ENCODE data around the gene SHISA4. TPM values are rescaled to one million over a fixed set of nuclear protein-coding genes. Genes with fewer than 3 reads are reported as not detected.

The SHISA4 gene
- total and polyA plus RNA-seq, 2 donors (not counting 1 experiment from before 2014, with no cell fraction given) = 0.12 TPM; not detected in 1

GRCh38 chr1:201880928-201881571 is 7.6 kb upstream of the SHISA4 start:
- H2AFZ ChIP-seq (ENCODE audit: insufficient read depth, low read depth, low read length, poor library complexity, severe bottlenecking) = no peak overlapping the region
- H3K4me3 ChIP-seq (ENCODE audit: control extremely low read depth in 1 of 5, extremely low read depth in 1 of 5, insufficient read depth in 1 of 5, low read depth in 2 of 5, low read length in 4 of 5) = no peak overlapping the region
- no peak overlapping the region for H3K9ac ChIP-seq (ENCODE audit: low read length)
- no peak overlapping the region for H3K27ac Mint-ChIP-seq
- ChIA-PET POLR2A (no interaction called here), CTCF (interaction anchor here (0.6 to 2.6 kb wide), 4 partner anchors 14 to 125 kb away, joined by 3 to 11 read pairs (median 4); no protein-coding TSS in a partner anchor)
- H3K27ac ChIP-seq (ENCODE audit: low read length in 2 of 2) = no peak overlapping the region
- no peaks in the 10 kb centered on the region for H3K9me3 Mint-ChIP-seq (ENCODE audit: insufficient read depth)
- peaks cover 33% of the 10 kb centered on the region for H3K4me1 Mint-ChIP-seq
- H4K20me1 ChIP-seq (ENCODE audit: control insufficient read depth, insufficient read depth, low read length, poor library complexity, severe bottlenecking) = no peaks in the 10 kb centered on the region
- peaks cover 0 to 3% (median 0%) of the 10 kb centered on the region in 4 experiments for H3K27me3 ChIP-seq (replicated peaks in 1 of 4; ENCODE audit: control extremely low read depth in 1 of 4, control insufficient read depth in 3 of 4, insufficient read depth in 4 of 4, low read length in 3 of 4)
- H3K36me3 ChIP-seq (replicated peaks in 1 of 2; ENCODE audit: control extremely low read depth in 1 of 2, control insufficient read depth in 1 of 2, extremely low read depth in 1 of 2, insufficient read depth in 2 of 2, low read length in 1 of 2) = peaks cover 0 to 3% of the 10 kb centered on the region in 2 experiments
- no peaks in the 10 kb centered on the region for H3K27me3 Mint-ChIP-seq
- DNase-seq (no peak), ATAC-seq (ENCODE audit: low read depth) (no peak)
- intact Hi-C loops (cut with micrococcal nuclease) = no loop called here
- H3K9me3 ChIP-seq (ENCODE audit: control extremely low read depth in 1 of 3, control insufficient read depth in 2 of 3, insufficient read depth in 1 of 3, low read length in 2 of 3) = no peaks in the 10 kb centered on the region
- H3K79me2 ChIP-seq (ENCODE audit: control insufficient read depth, insufficient read depth, low read length) = no peaks in the 10 kb centered on the region
- no peak overlapping the region for H3K4me3 Mint-ChIP-seq
- H3K4me2 ChIP-seq (replicated peaks; ENCODE audit: low read depth, low read length, poor library complexity, severe bottlenecking) = no peak overlapping the region
- TF ChIP-seq CTCF (IDR thresholded peaks at IDR 0.05) (no peak), EZH2 (IDR thresholded peaks at IDR 0.05; ENCODE audit: borderline replicate concordance, insufficient read depth, low read depth, low read length, poor library complexity, severe bottlenecking) (no peak)
- H3K4me1 ChIP-seq (ENCODE audit: control insufficient read depth in 2 of 2, insufficient read depth in 2 of 2, low read length in 2 of 2) = peaks cover 14 to 24% of the 10 kb centered on the region in 2 donors
- 100% methylated on average over 1 of the region's 6 CpGs for WGBS (ENCODE audit: insufficient coverage)

- TF ChIP-seq CTCF (IDR thresholded peaks at IDR 0.05) (no peak), EZH2 (IDR thresholded peaks at IDR 0.05; ENCODE audit: borderline replicate concordance, insufficient read depth, low read depth, low read length, poor library complexity, severe bottlenecking) (no peak)
- ChIA-PET CTCF (interaction anchor here (0.7 to 2.6 kb wide), 2 partner anchors 92 to 165 kb away, joined by 3 to 11 read pairs; no protein-coding TSS in a partner anchor), POLR2A (no interaction called here)
- H3K79me2 ChIP-seq (ENCODE audit: control insufficient read depth, insufficient read depth, low read length) = no peaks in the 10 kb centered on the region
- no peak overlapping the region for H2AFZ ChIP-seq (ENCODE audit: insufficient read depth, low read depth, low read length, poor library complexity, severe bottlenecking)
- H4K20me1 ChIP-seq (ENCODE audit: control insufficient read depth, insufficient read depth, low read length, poor library complexity, severe bottlenecking) = no peaks in the 10 kb centered on the region
- 100% methylated on average over 1 of the region's 1 CpG for WGBS (ENCODE audit: insufficient coverage)
- H3K4me3 ChIP-seq (ENCODE audit: control extremely low read depth in 1 of 5, extremely low read depth in 1 of 5, insufficient read depth in 1 of 5, low read depth in 2 of 5, low read length in 4 of 5) = no peak overlapping the region
- no peaks in the 10 kb centered on the region for H3K9me3 Mint-ChIP-seq (ENCODE audit: insufficient read depth)
- H3K36me3 ChIP-seq (replicated peaks in 1 of 2; ENCODE audit: control extremely low read depth in 1 of 2, control insufficient read depth in 1 of 2, extremely low read depth in 1 of 2, insufficient read depth in 2 of 2, low read length in 1 of 2) = no peaks in the 10 kb centered on the region
- no peak overlapping the region for H3K9ac ChIP-seq (ENCODE audit: low read length)
- DNase-seq = no peak
- no peak overlapping the region for H3K27ac Mint-ChIP-seq
- H3K27me3 Mint-ChIP-seq = no peaks in the 10 kb centered on the region
- H3K9me3 ChIP-seq (ENCODE audit: control extremely low read depth in 1 of 3, control insufficient read depth in 2 of 3, insufficient read depth in 1 of 3, low read length in 2 of 3) = no peaks in the 10 kb centered on the region
- no peak overlapping the region for H3K4me3 Mint-ChIP-seq
- H3K27me3 ChIP-seq (replicated peaks in 1 of 4; ENCODE audit: control extremely low read depth in 1 of 4, control insufficient read depth in 3 of 4, insufficient read depth in 4 of 4, low read length in 3 of 4) = peaks cover 0 to 5% (median 2%) of the 10 kb centered on the region in 4 experiments
- peaks cover 14 to 24% of the 10 kb centered on the region in 2 donors for H3K4me1 ChIP-seq (ENCODE audit: control insufficient read depth in 2 of 2, insufficient read depth in 2 of 2, low read length in 2 of 2)
- H3K4me1 Mint-ChIP-seq = peaks cover 33% of the 10 kb centered on the region
- H3K27ac ChIP-seq (ENCODE audit: low read length in 2 of 2) = no peak overlapping the region
- no peak overlapping the region for H3K4me2 ChIP-seq (replicated peaks; ENCODE audit: low read depth, low read length, poor library complexity, severe bottlenecking)
- intact Hi-C loops (cut with micrococcal nuclease) = no loop called here
- no peak for ATAC-seq (ENCODE audit: low read depth)
Measured at GRCh38 chr1:201881617-201882016, 7.1 kb upstream of the SHISA4 start.
